ENCODE measurements around the gene SPCS3.
"Not testable (repeated sequence)": the region's sequence is repeated elsewhere in the genome, so short reads cannot be mapped to it uniquely, and the experiment has no call there.

The SPCS3 gene

DNA sequence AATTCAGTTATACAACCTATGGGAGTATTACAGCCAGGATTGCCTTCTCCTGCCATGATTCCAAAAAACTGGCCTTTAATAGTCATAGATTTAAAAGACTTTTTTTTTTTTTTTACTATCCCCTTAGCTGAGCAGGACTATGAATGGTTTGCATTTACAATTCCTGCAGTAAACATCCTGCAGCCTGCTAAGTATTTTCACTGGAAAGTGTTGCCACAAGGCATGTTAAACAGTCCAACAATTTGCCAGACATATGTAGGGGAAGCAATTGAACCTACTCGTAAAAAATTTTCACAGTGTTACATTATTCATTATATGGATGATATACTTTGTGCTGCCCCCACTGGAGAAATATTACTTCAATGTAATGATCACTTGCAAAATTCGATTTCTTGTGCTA lies 27.1 kb downstream of the SPCS3 start:
- DNase-seq (ENCODE audit: low read depth, low spot score), result not testable (repeated sequence)

DNA sequence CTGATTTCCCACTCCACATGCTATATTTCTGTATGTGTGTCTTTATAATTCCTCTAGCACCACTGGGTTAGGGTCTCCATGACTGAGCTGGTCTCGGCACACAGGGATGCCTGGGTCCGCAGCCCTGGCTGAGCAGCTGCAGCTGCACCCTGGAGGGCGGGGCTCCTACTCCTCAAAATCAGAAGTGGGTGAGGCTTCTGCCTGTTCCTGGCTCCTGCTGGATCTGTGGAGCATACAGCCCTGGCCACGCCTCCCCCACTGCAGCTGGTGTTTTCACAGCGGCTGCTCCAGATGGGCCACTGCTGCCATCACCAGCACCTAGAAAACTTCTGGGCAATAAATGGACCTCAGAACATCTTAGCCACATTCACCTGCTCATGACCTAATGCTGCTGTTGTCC lies 30.9 kb downstream of the SPCS3 start:
- DNase-seq (ENCODE audit: low read depth, low spot score), result no peak

DNA sequence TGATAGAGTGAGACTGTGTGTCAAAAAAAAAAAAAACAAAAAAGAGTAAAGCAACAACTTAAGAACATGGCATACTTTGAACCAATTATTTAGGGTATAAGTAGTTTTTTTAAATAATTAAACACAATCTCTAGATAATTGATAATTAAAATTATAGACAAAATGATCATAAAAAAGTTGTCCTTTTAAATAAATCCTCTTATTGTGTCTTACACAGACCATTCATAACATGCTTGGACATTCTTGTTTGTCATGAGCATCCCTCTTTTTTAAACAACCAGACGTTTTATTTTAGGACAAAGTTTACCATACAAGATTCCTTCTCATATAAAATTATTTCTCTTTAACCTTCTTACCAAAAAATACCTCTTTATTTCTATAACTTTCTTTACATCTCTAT lies 35.1 kb downstream of the SPCS3 start:
- no peak for DNase-seq (ENCODE audit: low read depth, low spot score)

DNA sequence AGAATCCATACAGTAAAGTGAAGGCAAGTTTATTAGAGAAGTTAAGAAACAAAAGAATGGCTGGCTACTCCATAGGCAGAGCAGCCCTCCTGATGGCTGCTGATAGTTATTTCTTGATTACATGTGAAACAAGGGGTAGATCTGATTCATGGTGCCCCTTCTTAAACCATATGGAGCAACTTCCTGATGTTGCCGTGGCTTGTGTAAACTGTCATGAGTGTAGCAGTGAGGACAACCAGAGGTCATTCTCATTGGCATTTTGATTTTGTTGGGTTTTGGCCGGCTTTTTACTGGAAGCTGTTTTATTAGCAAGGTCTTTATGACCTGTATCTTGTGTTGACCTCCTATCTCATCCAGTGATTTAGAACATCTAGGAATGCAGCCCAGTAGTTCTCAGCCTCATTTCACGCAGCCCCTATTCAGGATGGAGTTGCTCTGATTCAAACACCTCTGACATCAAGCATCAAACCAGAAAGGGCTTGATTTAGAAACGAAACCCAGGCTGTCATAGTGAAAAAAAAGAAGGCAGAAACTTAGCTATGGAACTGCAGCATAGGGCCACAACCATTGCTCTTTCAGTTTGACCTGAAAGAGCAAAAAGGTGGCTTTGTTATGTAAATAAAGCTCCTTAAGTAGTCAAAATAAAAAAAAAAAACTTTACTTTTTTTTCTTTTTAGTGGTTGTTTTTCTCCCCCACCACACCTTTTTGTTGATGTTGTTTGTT lies 37.8 kb downstream of the SPCS3 start:
- no peak for DNase-seq (ENCODE audit: low read depth, low spot score)

DNA sequence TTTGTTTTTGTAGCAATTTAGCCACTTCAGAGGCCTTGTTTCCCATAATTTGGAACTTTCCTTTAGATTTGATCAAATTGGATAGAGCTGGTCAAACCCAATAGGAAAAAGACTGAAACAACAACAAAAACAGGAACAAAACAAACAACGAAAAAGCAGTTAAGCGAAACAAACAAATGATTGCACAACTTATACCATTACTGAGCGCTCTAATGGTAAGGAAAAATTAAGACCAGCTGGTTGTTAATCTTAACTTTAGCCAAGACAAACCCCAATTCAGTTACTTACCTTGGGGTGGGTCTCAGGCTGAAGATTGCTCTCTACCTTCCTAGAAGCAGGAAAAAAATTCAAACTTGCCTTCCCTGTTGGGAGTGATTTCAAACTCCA lies 38.3 kb downstream of the SPCS3 start:
- no peak for DNase-seq (ENCODE audit: low read depth, low spot score)

DNA sequence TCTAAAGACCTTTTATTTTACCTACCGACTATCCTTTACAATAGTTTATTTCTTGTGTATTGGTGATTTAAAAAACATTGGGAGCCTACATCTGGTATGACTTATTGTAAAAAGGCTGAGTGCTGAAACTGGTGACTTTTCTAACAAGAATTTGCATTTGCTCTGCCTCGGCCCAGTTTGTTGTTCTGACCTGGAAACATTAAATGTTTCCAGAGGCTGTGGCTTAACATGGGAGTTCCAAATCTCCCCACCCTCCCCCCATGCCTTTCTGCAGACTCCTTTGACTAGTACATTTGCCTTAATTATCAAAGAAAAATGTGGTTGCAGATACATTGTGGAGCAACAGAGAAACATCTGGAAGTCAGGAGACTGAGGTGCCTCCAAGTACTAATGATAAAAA lies 39.8 kb downstream of the SPCS3 start:
- no peak for DNase-seq (ENCODE audit: low read depth, low spot score)

GRCh38 chr4:176360446-176360845 lies 40.7 kb downstream of the SPCS3 start:
- DNase-seq (ENCODE audit: low read depth, low spot score), result no peak

GRCh38 chr4:176363072-176363471 lies 43.3 kb downstream of the SPCS3 start:
- no peak for DNase-seq (ENCODE audit: low read depth, low spot score)

DNA sequence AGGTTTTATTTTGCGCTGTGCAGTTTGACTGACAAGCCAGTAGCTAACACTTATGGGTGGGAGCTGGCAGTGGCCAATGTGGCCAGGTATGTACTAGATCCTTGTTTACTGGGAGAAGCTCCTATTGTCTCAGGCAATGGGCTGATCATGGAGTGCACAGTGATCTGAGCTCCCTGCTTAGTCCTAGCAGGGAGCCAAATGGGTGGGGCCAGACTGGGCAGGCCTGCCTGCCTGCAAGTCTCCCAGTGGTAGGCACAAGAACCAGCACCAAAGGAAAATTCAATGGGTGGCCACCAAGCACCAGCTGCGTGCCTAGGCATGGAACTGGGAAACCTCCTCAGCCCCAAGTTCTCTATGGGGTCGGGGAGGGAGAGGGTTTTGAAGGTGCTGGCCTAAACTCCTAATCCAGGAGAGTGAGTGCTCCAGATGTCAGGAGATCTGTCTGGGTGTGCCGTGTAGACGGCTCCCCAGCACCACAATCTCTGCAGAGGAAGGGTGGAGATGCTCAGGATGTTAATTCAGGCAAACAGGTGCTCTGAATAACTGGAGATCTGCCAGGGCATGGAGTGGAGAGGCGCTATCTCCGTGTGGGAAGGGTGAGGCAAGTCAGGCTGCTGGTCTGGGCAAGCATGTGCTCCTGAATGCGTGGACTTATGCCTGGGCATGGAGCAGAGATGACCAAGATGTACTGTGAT lies 48.2 kb downstream of the SPCS3 start:
- DNase-seq (ENCODE audit: low read depth, low spot score), result no peak

DNA sequence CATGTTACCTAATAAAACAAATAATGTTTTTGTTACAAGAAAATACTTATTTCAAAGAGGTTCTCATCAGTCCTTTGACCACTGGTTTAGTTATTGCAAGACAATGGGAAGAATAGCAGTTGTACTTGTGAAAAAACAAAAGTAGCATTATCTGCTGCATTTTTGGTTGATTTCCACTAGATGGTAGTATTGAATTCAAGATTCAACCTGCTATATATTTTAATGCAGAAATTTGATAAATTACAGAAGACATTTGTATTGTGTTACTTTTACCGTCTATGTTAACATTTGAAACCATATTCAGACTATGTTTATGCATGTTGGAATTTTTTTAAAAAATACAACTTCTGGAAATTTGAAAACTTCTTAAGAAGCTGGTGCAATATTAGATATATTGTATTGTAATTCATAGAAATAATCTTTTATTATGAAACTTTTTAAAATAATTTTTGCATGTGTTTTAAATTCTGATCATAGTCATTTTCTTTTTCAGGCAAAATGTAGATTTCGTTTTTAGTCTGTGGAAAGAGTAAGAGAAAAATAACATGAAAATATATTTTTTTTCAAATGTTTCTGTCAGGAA lies 56.4 kb downstream of the SPCS3 start:
- DNase-seq (ENCODE audit: low read depth, low spot score), result no peak

DNA sequence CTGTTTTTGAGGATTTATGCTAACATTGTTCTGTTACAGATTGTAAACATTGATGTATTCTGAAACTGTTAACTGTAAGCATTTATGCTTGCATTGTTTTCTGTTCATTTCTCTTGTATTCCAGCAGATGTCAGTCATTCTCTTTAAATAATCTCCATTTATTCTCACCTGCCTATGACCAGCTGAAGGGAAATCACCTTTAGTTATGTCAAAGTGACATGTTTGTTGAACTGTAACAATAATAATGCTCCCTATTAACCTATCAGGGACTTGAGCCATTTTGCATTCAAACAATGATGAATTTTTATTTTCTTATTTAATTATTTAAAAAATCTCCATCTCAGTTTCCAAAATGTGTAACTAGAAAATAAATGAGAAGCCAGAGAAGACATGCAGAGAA lies 58.0 kb downstream of the SPCS3 start:
- no peak for DNase-seq (ENCODE audit: low read depth, low spot score)

DNA sequence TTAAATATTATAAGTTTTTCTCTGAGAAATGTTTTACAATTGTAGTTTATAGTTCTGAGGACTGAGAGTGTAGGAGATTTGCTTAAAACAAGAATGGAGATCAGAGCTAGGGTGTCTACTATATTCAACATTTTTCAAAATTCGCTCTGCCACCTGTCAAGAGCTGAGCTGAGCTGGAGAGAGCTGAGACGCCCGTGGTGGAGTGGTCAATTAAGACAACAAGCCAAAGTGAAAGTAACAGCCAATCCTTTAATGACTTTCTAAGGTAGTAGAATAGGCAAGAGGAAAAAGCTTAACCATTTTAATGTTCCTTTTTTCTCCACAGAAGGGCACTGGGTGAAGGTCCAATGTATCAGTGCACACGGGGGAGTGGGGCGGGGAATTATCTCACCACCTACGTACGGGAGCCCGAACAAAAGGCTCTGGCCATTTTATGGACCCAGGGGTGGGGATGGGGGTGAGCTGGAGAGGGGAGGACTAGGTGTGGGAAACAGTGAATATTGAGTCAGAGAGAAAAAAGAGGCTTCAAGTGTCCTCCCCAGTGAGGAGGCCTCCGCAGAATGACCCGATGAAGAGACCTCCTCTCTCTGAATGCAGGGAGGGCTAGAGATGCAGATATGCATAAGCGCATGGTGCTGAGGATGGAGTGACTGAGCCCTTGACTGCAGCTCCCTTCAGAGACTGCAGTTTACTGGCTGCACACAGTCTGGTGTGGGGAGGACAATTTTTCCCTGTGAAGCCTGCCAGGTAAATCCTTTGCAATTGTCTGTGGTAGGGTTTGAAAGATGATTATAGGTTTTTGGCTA lies 60.8 kb downstream of the SPCS3 start:
- no peak for DNase-seq (ENCODE audit: low read depth, low spot score)

Measured in activated naive CD8-positive, alpha-beta T cell treated with anti-CD3 and anti-CD28 coated beads, Interleukin-2, amount 50 U/mL, for 16 hours (primary cell).